Lower leg skin (tissue), 3 donors: ENCODE measurements around the gene TMEM132D.

Experiments used
- POLR2A ChIP-seq, 2 donors: fragments of 450-650 bp; IDR thresholded peaks; one replicate each; pipeline ENCODE4 v1.6.1; 2016 to 2017; ENCODE audit warnings: antibody characterized with exemption in 2 of 2, mild to moderate bottlenecking in 1 of 2, moderate library complexity in 1 of 2
- TF ChIP-seq, protein P1 (sequence below), 3 donors: fragments of 450-650 bp; IDR thresholded peaks; one replicate each; pipeline ENCODE4 v1.5.1; 2016; ENCODE audit warnings: antibody characterized with exemption in 3 of 3, mild to moderate bottlenecking in 3 of 3, moderate library complexity in 2 of 3

DNA sequence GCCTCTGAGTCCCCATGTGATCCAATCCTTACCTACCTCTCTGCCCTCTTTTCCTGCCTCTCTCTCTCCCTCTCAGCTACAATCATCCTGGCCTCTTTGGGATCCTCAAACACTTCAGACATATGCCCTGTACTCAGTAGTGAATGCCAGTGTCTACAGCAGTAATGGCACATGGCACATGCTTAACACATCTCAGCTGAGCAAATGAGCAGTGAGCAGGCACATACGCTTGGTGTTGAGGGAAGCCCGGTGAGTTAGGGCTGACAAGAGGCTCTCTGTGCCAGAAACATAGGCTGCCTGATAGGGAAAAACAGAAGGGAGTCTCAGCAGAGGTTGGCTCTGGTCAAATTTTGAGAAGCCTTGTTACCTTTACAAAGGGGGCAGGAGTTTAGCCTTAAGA is 409.1 kb downstream of the TMEM132D start:
- no peak for TF ChIP-seq POLR2A (IDR thresholded peaks at IDR 0.05)
- TF ChIP-seq, protein P1, sequence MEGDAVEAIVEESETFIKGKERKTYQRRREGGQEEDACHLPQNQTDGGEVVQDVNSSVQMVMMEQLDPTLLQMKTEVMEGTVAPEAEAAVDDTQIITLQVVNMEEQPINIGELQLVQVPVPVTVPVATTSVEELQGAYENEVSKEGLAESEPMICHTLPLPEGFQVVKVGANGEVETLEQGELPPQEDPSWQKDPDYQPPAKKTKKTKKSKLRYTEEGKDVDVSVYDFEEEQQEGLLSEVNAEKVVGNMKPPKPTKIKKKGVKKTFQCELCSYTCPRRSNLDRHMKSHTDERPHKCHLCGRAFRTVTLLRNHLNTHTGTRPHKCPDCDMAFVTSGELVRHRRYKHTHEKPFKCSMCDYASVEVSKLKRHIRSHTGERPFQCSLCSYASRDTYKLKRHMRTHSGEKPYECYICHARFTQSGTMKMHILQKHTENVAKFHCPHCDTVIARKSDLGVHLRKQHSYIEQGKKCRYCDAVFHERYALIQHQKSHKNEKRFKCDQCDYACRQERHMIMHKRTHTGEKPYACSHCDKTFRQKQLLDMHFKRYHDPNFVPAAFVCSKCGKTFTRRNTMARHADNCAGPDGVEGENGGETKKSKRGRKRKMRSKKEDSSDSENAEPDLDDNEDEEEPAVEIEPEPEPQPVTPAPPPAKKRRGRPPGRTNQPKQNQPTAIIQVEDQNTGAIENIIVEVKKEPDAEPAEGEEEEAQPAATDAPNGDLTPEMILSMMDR (IDR thresholded peaks at IDR 0.05), result no peak
